PC-3 (cell line): ENCODE data around the gene PRPF19. TPM values are rescaled to one million over a fixed set of nuclear protein-coding genes. Genes with fewer than 3 reads are reported as not detected.

Experiments used
- ATAC-seq: fragments of 200-7000 bp; cut with Tn5 transposase; 2 replicates; pipeline ENCODE4 v1.9.1; 2020; ENCODE audit warnings: mild to moderate bottlenecking, moderate library complexity
- BruUV-seq: library from RNA; stranded (reverse); fragments of 400-500 nt; replicated peaks from 2 replicates; lab custom pipeline; 2021; lab: Mats Ljungman, UMichigan
- CTCF ChIA-PET: fragments of 300-600 bp; sonication (Branson Sonifier 250); formaldehyde crosslinking; loops from one replicate; lab custom pipeline; 2022; ENCODE audit warnings: antibody characterized with exemption; lab: Charles Lee
- POLR2A ChIA-PET: fragments of 300-600 bp; sonication (Branson Sonifier 250); formaldehyde crosslinking; loops from one replicate; lab custom pipeline; 2022; ENCODE audit warnings: antibody characterized with exemption; ENCODE audit not compliant: unreplicated experiment; lab: Charles Lee
- DNase-seq: peaks from one replicate; pipeline ENCODE4 v3.0.0-alpha.2; 2015
- H2AFZ ChIP-seq: fragments of 300-600 bp; sonication (generic); 2 replicates; pipeline ENCODE4 v1.6.0; 2016; ENCODE audit warnings: antibody characterized with exemption, low read length
- H3F3A ChIP-seq: fragments of 300-600 bp; sonication (generic); one replicate; pipeline ENCODE4 v1.6.0; 2017; ENCODE audit warnings: antibody characterized with exemption, low read length, control low read depth, mild to moderate bottlenecking; ENCODE audit not compliant: unreplicated experiment
- H3K27ac ChIP-seq: fragments of 300-600 bp; sonication (generic); 2 replicates; pipeline ENCODE4 v1.5.1; 2016; ENCODE audit warnings: mild to moderate bottlenecking, low read length
- H3K27me3 ChIP-seq: fragments of 300-600 bp; sonication (generic); 2 replicates; pipeline ENCODE4 v1.6.1; 2016; ENCODE audit warnings: low read length, mixed read lengths
- H3K36me3 ChIP-seq: fragments of 300-600 bp; sonication (generic); 2 replicates; pipeline ENCODE4 v1.6.1; 2016; ENCODE audit warnings: low read depth, mixed run types, low read length, mixed read lengths
- H3K4me1 ChIP-seq: fragments of 300-600 bp; sonication (generic); 2 replicates; pipeline ENCODE4 v1.5.1; 2016; ENCODE audit warnings: low read length; ENCODE audit not compliant: insufficient read depth
- H3K4me2 ChIP-seq: fragments of 300-600 bp; sonication (generic); 2 replicates; pipeline ENCODE4 v1.6.0; 2016; ENCODE audit warnings: low read length
- H3K4me3 ChIP-seq: fragments of 300-600 bp; sonication (generic); 2 replicates; pipeline ENCODE4 v1.5.1; 2016; ENCODE audit warnings: mild to moderate bottlenecking, low read length, mixed read lengths
- H3K79me2 ChIP-seq: fragments of 300-600 bp; sonication (generic); 2 replicates; pipeline ENCODE4 v1.6.1; 2017; ENCODE audit warnings: low read length, mixed read lengths
- H3K9ac ChIP-seq: fragments of 300-600 bp; sonication (generic); 2 replicates; pipeline ENCODE4 v1.6.0; 2016; ENCODE audit warnings: mild to moderate bottlenecking, low read length
- H3K9me2 ChIP-seq: fragments of 300-600 bp; sonication (generic); replicated peaks from 2 replicates; pipeline ENCODE4 v1.6.1; 2016; ENCODE audit warnings: mixed run types, low read length, mixed read lengths
- H3K9me3 ChIP-seq: fragments of 300-600 bp; sonication (generic); 2 replicates; pipeline ENCODE4 v1.6.1; 2016; ENCODE audit warnings: low read length, mixed read lengths
- H4K20me1 ChIP-seq: fragments of 300-600 bp; sonication (generic); 2 replicates; pipeline ENCODE4 v1.6.1; 2016; ENCODE audit warnings: low read length, mixed read lengths
- CTCF ChIP-seq: fragments of 300-600 bp; sonication (generic); conservative IDR thresholded peaks from 2 replicates; pipeline ENCODE4 v1.5.1; 2017; ENCODE audit warnings: antibody characterized with exemption, low read depth, mild to moderate bottlenecking, low read length
- EZH2 ChIP-seq: fragments of 300-600 bp; sonication (generic); IDR thresholded peaks from one replicate; pipeline ENCODE4 v1.6.1; 2017; ENCODE audit warnings: antibody characterized with exemption, mild to moderate bottlenecking, low read length; ENCODE audit not compliant: unreplicated experiment
- EZH2phosphoT487 ChIP-seq: fragments of 300-600 bp; sonication (generic); IDR thresholded peaks from 2 replicates; pipeline ENCODE4 v1.6.1; 2018; ENCODE audit warnings: mild to moderate bottlenecking, antibody characterized with exemption, low read length, borderline replicate concordance
- intact Hi-C: fragments of 100-400 bp; cut with micrococcal nuclease; formaldehyde crosslinking; loops from 2 replicates; pipeline ENCODE4 v1.9.0; 2023
- total RNA-seq: library from RNA; depleted of rRNA; stranded (reverse); fragments of >200 nt; gene quantifications from 2 replicates; pipeline ENCODE4 v1.2.3, GENCODE V29; 2014

The PRPF19 gene
- total RNA-seq, 1 experiment from 2014 or later, result 165 TPM

- BruUV-seq, result no TSS peak
- H3K9me3 ChIP-seq, result no peaks in the 10 kb centered on the region
- H3K79me2 ChIP-seq, result no peaks in the 10 kb centered on the region
- no peak overlapping the region for H3K27ac ChIP-seq
- DNase-seq (no peak), ATAC-seq (no peak)
- POLR2A ChIA-PET, result no interaction called here
- TF ChIP-seq EZH2phosphoT487, result no peak
- TF ChIP-seq CTCF, result no peak
- TF ChIP-seq EZH2, result no peak
- CTCF ChIA-PET, result no interaction called here
- no peak overlapping the region for H3K4me3 ChIP-seq
- H3K36me3 ChIP-seq, result 0 out of 2 replicates have a peak, but pooled peaks cover 2% of the 10 kb centered on the region
- no peak overlapping the region for H3K9ac ChIP-seq
- H3K4me2 ChIP-seq, result no peak overlapping the region
- no peaks in the 10 kb centered on the region for H3K9me2 ChIP-seq
- no peaks in the 10 kb centered on the region for H3K27me3 ChIP-seq
- H4K20me1 ChIP-seq, result no peaks in the 10 kb centered on the region
- H2AFZ ChIP-seq, result no peak overlapping the region
- intact Hi-C loops, result no loop called here
- H3K4me1 ChIP-seq, result no peaks in the 10 kb centered on the region
- no peaks in the 10 kb centered on the region for H3F3A ChIP-seq
Observed at GRCh38 chr11:60873533-60873932, 32.9 kb downstream of the PRPF19 start.

GRCh38 chr11:60872961-60873524 is 33.3 kb downstream of the PRPF19 start:
- Histone ChIP-seq H3K9ac (no peak overlapping the region), H3K4me2 (no peak overlapping the region), H2AFZ (no peak overlapping the region), H3K27ac (no peak overlapping the region), H3K9me3 (no peaks in the 10 kb centered on the region), H3K9me2 (no peaks in the 10 kb centered on the region), H3K27me3 (no peaks in the 10 kb centered on the region), H3K79me2 (no peaks in the 10 kb centered on the region), H3K4me3 (no peak overlapping the region), H3F3A (no peaks in the 10 kb centered on the region), H3K36me3 (no peaks in the 10 kb centered on the region), H3K4me1 (no peaks in the 10 kb centered on the region), H4K20me1 (no peaks in the 10 kb centered on the region)
- ChIA-PET POLR2A (no interaction called here), CTCF (no interaction called here)
- DNase-seq (no peak), ATAC-seq (no peak)
- BruUV-seq, result no TSS peak
- intact Hi-C loops, result no loop called here
- TF ChIP-seq EZH2phosphoT487 (no peak), EZH2 (no peak), CTCF (no peak)

DNA sequence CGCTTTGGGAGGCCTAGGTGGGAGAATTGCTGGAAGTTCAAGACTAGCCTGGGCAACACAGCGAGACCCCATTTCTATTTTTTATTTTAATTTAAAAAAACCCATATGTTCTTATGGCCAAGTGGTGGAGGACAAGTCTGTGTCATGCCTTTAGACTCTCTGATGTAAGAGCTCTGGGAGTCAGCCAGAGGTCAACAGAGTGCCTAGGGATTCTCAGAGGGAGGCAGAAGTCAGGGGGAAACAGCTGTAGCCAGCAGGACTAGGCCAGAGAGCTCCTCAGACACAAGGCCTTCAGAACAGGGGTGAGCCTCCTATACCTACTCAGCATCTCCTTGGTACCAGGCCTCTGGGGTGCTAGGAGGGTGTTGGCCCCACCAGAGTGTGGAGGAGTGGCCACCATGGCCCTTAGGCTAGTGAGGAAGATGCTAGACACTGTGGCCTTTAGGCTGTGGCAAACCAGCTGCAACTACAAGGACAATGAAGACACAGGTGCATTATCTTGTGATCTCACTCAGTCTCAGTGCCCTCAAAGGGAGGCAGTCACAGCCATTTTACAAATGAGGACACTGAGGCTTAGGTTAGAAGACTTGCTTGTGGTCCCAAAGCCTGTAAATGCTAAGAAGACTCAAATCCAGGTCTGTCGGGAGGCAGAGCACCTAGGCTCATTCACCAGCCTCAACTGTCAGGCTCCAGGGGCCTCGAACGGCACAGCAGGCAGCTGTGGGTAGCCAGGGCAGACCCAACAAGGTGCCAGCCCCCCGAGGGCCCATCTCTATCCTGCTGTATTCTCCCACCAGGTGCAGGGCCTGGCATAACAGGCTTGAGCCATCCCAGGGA is 34.0 kb downstream of the PRPF19 start:
- no peak overlapping the region for H3K4me2 ChIP-seq
- ChIA-PET POLR2A (no interaction called here), CTCF (no interaction called here)
- no peak overlapping the region for H3K27ac ChIP-seq
- H3K4me1 ChIP-seq, result peaks cover 1% of the 10 kb centered on the region; the same call in 1 of the 2 replicates
- no TSS peak for BruUV-seq
- H3K4me3 ChIP-seq, result no peak overlapping the region
- no peaks in the 10 kb centered on the region for H3F3A ChIP-seq
- DNase-seq, result no peak
- TF ChIP-seq CTCF, result no peak
- TF ChIP-seq EZH2phosphoT487, result no peak
- no peak for TF ChIP-seq EZH2
- H3K79me2 ChIP-seq, result no peaks in the 10 kb centered on the region
- no peak overlapping the region for H2AFZ ChIP-seq
- no peaks in the 10 kb centered on the region for H3K9me2 ChIP-seq
- no peak for ATAC-seq
- no peak overlapping the region for H3K9ac ChIP-seq
- H4K20me1 ChIP-seq, result no peaks in the 10 kb centered on the region
- intact Hi-C loops, result no loop called here
- H3K27me3 ChIP-seq, result no peaks in the 10 kb centered on the region
- H3K36me3 ChIP-seq, result no peaks in the 10 kb centered on the region
- H3K9me3 ChIP-seq, result no peaks in the 10 kb centered on the region
